Stimulated activated CD4-positive, alpha-beta T cell treated with anti-CD3 and anti-CD28 coated beads, TNF-alpha, amount 100 ng/mL, for 4 hours (primary cell): ENCODE results near the gene BANF2.

Source experiments
- DNase-seq, 3 experiments: peaks; one replicate each; pipeline ENCODE4 v3.0.0-alpha.2; 2020; ENCODE audit warnings: low read depth in 3 of 3

The BANF2 gene

GRCh38 chr20:17734374-17734773 is 34.6 kb downstream of the BANF2 start:
- no peak for DNase-seq

DNA sequence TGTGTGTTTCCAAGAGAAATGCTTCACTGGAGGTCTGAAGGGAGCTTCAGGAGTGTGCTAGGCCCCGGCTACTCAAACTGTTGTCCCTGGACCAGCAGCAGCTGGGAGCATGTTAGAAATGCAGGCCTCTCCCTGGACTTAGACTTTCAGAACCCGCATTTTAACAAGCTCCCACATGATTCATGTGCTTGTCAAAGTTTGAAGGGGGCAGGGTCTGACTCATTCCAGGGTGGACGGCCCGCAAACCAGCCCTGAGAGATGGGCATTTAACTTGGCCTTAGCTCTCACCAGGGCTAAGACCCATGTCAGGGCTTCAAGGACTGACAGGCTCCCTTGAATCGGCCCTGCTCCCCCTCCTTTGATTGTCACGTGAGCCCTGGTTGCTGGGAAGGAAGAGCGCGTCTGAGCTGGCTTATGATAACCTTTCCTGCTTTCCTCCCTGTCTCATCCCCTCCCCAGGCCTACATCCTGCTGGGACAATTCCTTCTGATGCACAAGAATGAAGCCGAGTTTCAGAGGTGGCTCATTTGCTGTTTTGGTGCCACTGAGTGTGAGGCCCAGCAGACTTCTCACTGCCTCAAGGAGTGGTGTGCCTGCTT is 35.5 kb downstream of the BANF2 start:
- DNase-seq, result no peak

- no peak for DNase-seq
These were observed 36.3 kb downstream of the BANF2 start for GRCh38 chr20:17735959-17736621.

DNA sequence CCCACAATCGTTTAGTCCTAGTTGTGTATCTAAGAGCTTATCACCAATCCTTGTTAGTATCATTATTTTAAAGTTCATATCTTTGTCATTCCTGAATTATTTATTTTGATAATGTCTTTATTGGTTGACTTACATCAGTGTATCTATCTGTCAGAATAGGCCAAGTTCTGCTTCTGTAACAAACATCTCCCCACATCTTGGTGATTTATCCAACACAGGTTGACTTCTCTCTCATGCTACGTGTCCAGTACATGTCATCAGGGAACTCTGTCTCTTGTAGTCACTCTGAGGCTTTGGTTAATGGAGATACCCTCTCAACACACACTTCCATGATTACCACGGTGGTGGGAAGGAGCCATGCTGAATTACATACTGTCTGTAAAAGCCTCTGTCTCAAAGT is 38.4 kb downstream of the BANF2 start:
- DNase-seq, result no peak

- DNase-seq, result no peak
These were observed 41.5 kb downstream of the BANF2 start for GRCh38 chr20:17741220-17741619.

GRCh38 chr20:17742731-17743130 is 43.0 kb downstream of the BANF2 start:
- DNase-seq, result no peak

GRCh38 chr20:17743677-17744076 is 43.9 kb downstream of the BANF2 start:
- DNase-seq, result no peak

- DNase-seq, result no peak
These were observed 47.7 kb downstream of the BANF2 start for GRCh38 chr20:17747431-17747846.

- no peak for DNase-seq
These were observed 48.5 kb downstream of the BANF2 start for GRCh38 chr20:17748279-17748678.

- DNase-seq, result no peak
These were observed 49.8 kb downstream of the BANF2 start for GRCh38 chr20:17749626-17749977.

DNA sequence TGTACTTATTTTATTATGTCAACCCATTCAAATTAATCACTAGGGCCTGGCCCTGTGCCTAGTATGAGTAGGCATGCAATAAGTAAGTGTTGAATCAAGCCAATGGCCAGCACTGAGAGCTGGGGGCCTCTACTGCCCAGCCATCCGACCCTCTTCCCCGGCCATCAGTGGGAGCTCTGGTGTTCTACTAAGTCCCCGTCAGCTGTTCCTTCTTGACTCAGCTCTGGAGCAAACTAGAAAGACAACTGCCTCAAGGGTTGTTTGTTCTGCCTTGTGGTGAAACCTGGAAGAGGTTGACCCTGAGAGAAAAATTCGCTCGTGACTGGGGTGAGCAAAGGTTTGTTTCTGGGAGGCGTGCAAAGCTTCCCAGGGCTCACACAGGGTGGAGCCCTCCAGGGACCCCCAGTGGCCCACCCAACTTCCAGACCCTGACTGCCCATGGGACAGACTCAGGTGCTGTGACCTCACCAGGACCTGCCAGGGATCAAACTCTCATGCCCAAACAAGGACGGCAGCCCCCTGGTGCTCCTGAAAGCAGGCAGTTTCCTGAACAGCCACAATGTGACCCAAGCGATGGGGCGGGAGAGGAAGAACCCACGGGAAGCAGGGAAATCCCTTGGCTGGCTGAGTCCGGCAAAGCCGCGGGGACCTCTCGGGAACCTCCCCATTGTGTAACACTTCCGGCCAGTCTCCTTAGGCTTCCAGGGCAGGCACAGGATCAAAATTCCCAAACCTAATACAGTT is 50.4 kb downstream of the BANF2 start:
- no peak for DNase-seq

DNA sequence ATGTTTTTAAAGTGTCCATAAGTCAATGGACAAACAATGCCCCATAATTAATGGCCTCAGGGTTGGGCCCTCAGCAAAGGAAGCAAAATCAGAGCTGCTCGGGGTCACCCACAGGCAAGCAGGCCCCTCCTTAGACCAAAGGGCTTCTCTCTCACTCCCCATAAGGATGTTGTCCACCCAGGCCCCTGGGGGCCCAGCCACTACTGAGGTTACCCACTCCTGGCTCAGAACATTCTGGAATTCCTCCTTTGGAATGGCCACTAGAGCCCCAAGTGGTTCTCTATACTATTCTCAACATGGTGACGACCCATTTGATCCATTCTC is 50.9 kb downstream of the BANF2 start:
- no peak for DNase-seq

DNA sequence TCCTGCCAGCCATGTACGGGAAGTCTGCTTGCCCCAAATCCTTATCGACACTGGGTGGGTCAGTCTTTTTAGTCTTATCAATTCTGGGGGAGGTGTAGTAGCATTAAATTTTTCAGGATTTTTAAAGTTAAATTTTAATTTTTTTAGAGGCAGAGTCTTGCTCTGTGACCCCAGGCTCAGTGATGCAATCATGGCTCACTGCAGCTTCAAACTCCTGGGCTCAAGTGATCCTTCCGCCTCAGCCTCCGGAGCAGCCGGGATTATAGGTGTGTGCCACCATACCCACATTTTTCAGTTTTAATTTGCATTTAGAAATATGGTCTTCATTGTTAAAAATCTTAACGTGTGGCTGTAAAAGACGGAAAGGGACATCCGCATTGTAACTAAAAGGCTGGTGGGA is 51.9 kb downstream of the BANF2 start:
- no peak for DNase-seq

- no peak for DNase-seq
These were observed 52.7 kb downstream of the BANF2 start for GRCh38 chr20:17752459-17752858.

- DNase-seq, result no peak
These were observed 53.8 kb downstream of the BANF2 start for GRCh38 chr20:17753516-17753915.

DNA sequence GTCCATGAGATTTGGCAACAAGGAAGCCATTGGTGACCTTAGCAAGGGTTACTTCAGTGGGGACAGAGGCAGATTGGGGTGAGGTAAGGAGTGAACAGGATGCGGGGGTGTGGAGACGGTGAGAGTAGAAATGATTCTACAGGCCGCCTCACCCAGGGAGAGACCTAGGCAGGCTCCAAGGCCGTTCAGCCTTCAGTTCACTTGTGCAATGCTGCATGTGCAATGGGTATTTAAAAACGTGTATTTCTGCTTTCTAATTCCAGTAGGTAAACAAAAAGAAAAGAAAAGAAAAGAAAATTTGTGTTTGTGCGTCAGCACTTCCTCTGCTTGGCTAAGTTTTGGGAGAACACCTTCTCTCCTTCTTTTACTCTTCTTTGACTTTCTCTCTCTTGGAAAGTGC is 56.8 kb downstream of the BANF2 start:
- DNase-seq, result no peak

GRCh38 chr20:17757496-17757895 is 57.7 kb downstream of the BANF2 start:
- no peak for DNase-seq

DNA sequence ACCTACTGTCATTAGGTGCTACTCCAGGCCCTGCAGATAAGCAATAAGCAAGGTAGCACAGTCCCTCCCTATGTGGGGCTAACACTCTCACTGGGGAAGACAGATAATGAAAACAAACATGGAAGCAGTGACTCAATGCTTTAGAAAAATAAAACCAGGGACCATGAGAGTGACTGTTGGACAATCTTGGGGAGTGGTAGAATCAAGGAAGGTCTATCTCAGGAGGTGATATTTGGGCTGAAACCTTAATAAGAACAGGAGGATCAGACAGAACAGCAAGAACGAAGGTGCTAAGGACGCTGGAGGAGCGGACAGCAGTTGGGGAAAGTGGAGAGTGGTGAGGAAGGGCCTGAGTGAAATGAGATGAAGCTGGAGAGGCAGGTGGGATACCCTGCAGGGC is 58.2 kb downstream of the BANF2 start:
- DNase-seq, result no peak

GRCh38 chr20:17758512-17758911 is 58.7 kb downstream of the BANF2 start:
- no peak for DNase-seq

GRCh38 chr20:17759449-17759848 is 59.7 kb downstream of the BANF2 start:
- no peak for DNase-seq

DNA sequence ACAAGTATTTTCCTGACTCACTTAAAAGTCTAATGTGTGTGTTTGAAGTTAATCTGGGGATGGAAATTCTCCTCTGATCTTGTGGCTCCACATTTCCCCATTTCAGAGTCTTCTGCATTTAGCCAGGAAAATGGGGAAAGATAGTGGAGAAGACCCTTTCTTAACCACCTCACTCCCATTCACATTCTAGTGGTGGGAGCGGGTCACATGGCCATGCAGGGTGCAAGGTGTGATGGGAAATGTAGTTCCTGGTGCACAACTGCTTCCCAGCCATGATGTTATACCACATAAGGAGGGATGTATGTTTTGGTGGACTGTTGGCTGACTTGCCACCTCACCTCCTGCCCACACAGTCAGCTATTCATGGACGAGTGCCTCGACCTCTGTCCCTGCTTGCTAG is 61.8 kb downstream of the BANF2 start:
- no peak for DNase-seq

DNA sequence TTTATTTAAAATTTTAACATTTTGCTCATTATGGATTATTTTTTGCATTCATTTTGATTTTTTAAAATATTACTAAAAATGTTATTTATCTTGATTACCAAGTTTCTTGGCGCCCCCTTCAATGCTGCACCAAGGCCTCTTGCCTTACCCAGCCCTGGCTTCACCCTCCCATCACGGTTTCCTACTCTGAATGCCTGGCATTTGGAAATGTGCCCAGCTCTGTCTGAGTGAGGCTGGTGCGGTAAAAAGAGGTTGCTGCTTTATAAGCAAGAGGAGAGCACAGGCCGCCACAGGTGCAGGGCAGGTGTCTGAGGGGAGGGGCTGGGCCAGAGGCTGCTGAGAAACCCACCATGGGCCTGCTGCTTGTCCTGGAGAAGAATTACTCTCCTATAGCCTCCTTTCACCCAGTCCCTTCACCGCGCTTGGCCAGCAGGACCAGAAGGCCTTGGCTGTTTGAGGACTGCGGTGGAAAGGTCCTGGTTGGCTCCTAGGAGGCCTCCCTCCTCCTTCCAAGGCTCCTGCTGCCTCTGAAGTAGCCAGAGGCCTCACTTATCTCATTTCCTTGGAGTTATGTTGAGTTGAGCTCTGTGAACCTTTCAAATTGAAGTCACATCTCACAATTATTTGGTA is 62.6 kb downstream of the BANF2 start:
- DNase-seq, result no peak
